Thyroid gland (tissue), 4 donors: ENCODE measurements around the gene MIER2.

ENCODE experiments used
- CTCF ChIP-seq, 6 experiments: fragments of 200-600 bp in 3 of 6; fragments of 450-650 bp in 3 of 6; sonication (generic) in 3 of 6; IDR thresholded peaks; one replicate each; pipeline ENCODE4 v1.5.1; 2016 to 2019; ENCODE audit warnings: antibody characterized with exemption in 6 of 6, mild to moderate bottlenecking in 2 of 6, inconsistent platforms in 1 of 6, moderate library complexity in 1 of 6
- POLR2A ChIP-seq, 2 donors: fragments of 450-650 bp; IDR thresholded peaks; one replicate each; pipeline ENCODE4 v1.6.1; 2017; ENCODE audit warnings: antibody characterized with exemption in 2 of 2, mild to moderate bottlenecking in 2 of 2, moderate library complexity in 1 of 2

- TF ChIP-seq CTCF (IDR thresholded peaks at IDR 0.05) (no peak), POLR2A (IDR thresholded peaks at IDR 0.05) (no peak)
Measured at GRCh38 chr19:364496-365287, 20.1 kb upstream of the MIER2 start.
